HG03460 (cell line): ENCODE data around the gene KLF13.

Source experiments
- ATAC-seq: cut with Tn5 transposase; IDR thresholded peaks from one replicate; pipeline ENCODE4 v1.9.1; 2021; ENCODE audit not compliant: unreplicated experiment

Gene KLF13

DNA sequence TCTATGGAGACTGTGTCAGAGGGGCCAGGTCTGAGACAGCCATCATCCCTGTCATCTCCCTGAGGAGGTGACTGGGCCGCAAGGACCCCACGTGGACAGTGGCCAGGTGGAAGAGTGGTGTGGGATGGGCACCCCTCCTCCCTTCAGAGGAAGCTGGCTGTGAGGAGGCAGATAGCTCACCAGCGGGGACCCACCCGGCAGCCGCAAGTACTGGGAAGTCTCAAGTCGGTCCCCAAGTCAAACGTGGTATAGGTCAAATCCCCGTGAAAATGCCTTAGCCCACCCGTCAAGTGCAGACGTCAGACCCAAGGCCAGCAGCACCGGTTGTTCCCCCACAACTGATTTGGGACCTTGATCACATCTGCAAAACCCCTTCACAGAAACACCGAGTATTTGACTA lies 12.3 kb upstream of the KLF13 start:
- ATAC-seq: no peak

GRCh38 chr15:31316135-31316795 lies 10.4 kb upstream of the KLF13 start:
- ATAC-seq: no peak

DNA sequence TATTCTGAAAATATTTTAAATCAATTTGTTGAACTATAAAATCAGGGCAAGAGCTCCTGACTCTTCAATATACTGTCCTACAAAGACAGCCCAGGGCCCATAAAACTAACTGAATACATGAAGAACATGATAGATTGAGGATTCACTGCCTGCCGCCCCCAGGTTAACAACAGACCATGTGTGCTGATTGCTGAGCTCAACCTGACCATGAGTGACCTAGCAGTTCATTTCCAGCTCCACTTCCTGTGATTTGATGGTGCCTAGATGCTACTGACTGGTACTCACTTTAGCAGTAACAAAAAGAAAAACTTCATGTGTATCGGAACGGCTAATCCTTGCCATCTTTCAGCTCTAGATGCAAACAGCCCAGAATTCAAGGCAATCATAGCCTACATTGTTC lies 9.6 kb upstream of the KLF13 start:
- ATAC-seq: no peak

GRCh38 chr15:31317421-31318327 lies 9.0 kb upstream of the KLF13 start:
- no peak for ATAC-seq

GRCh38 chr15:31318429-31318828 lies 8.2 kb upstream of the KLF13 start:
- no peak for ATAC-seq

DNA sequence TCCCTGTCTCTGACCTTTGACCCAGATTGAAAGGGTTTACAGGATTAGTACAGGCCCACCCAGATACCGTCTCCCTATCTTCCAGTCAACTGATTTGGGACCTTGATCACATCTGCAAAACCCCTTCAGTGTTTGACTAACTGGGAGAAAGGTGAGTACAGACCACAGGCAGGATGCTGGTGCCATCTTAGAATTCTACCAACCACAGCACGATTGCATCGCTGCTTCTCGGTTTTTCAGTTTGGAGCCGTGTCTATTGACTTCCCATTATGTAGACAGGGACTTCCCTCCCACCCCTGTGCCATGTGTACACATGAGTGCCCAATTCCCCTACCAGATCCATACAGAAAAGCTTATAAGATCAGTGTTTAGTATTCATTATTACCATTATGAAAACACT lies 6.6 kb upstream of the KLF13 start:
- no peak for ATAC-seq

DNA sequence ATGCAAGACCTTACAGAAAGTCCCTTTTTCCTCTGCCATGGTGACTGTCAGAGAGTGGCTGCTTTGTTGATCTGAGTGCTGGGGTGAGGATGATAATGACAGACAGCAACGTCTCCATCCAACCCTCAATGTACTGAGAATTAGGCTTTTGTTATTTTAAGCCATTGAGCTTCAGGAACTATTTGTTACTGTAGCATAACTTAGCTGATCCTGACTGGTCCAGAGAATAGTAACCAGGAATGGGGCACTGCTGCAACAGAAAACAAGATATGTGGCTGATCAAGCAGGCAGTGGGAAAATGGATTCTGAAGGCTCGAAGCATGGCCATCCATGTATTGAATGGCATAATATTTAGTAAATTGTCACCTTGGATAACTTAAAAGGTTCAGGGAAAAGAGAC lies 5.2 kb upstream of the KLF13 start:
- no peak for ATAC-seq

GRCh38 chr15:31322504-31322903 lies 4.1 kb upstream of the KLF13 start:
- no peak for ATAC-seq

GRCh38 chr15:31323627-31324026 lies 3.0 kb upstream of the KLF13 start:
- no peak for ATAC-seq

DNA sequence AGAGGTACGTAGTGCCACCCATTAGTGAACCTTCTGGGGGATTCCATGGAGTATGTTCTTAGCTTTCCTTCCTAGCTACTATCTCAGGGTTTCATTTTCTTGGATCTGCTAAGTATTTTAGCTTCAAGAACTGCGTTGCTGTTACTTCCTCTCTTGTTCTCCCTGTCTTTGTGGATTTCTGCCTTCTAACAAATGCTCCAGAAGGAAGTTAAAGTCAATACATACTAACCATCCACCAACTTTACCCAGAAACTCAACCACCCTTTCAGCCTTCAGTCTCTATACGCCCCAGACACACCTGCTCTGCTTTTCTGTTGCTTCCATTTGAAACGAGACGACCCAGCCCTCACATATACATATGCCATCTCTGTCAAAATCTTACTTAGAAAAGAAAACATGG lies 2.4 kb upstream of the KLF13 start:
- no peak for ATAC-seq

DNA sequence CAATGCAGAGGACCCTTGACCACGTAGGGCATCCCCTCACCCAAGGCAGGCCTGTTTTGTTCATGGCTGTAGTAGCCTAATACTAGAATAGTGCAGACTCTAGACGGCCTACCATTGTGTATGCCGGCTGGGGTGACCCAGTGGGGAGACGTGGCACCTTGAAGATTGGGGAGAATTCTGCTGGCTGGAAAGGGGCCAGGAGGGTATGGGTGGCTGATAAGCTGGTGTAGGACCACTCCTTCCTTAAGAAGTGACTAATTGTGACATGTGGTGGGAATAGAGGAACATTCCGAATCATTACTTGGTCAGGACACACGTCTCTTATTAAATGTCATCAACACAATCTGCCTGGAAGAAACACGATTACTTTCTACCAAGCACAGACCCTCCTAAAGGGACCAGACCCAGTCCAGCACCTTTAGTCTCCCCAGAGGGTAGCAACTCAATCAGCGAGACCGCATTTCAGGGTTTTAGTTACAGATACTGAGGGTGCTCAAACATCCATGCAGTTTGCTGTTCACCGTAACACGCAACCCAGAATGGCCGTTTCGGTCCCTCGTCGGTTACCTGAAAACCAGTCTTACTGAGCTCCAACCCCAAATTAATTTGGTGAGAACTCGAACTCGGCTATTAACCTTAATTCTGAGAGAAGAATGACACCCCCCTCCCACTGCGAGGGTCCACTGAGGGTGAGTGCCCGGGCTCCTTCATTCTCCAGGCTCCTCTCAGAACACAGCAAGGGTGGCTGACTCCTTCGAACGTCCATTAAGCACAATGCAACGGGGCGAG lies 1.6 kb upstream of the KLF13 start:
- ATAC-seq: no peak

- ATAC-seq: peak; percentile 2
Observed at GRCh38 chr15:31325595-31326155, 960 bp upstream of the KLF13 start.

DNA sequence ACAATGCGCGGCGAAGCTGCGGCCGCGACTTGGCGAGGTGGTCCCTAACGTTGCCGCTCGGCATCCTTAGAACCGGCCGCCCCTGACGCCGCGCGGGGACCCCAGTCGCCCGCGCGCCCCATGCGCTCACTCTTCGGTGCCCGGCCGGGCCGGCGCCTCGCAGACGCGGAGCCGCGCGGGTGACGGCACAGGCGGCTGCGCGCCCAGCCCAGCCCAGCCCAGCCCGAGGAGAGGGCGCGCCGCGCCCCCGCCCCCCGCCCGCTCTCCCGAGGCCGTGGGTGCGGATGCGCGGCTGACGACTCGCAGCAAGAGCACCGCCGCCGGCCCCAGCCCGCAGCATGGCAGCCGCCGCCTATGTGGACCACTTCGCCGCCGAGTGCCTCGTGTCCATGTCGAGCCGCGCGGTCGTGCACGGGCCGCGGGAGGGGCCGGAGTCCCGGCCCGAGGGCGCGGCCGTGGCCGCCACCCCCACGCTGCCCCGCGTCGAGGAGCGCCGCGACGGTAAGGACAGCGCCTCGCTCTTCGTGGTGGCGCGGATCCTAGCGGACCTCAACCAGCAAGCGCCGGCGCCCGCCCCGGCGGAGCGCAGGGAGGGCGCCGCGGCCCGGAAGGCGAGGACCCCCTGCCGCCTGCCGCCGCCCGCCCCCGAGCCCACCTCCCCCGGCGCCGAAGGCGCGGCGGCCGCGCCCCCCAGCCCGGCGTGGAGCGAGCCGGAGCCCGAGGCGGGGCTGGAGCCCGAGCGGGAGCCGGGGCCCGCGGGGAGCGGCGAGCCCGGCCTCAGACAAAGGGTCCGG lies 437 bp downstream of the KLF13 start:
- peak; percentile 3 for ATAC-seq

DNA sequence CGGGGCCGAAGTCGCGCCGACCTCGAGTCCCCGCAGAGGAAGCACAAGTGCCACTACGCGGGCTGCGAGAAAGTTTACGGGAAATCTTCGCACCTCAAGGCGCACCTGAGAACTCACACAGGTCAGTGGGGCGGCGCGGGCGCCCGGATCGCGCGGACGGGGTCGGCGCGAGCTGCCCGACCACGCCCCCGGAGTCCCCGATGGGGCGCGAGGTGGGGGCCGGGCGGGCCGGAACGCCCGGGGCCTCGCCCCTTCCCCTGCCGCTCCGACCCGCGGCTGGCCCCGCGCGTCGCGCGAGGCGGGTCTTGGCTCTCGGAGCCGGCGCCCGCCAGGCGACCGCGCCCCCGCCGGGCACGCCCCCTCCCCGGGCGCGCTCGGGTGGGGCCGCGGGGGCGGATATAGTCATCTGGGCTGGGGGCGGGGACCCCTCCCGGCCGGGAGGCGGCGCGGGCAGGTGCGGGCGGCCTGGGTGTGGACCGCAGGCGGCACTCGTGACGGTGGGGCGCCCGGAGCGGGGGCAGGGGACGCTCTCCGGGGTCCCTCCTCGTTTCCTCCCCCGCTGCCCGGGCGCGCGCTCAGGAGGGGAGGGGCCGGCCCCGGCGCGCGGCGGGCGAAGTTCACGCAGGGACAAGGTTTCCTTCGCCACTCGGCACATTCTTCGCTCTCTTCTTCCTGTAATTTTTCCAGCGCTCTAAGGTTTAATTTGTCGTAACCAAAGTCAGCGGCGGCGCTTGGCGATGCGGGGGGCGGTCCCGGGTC lies 1.2 kb downstream of the KLF13 start:
- ATAC-seq: no peak

GRCh38 chr15:31328428-31328968 lies 1.9 kb downstream of the KLF13 start:
- no peak for ATAC-seq

DNA sequence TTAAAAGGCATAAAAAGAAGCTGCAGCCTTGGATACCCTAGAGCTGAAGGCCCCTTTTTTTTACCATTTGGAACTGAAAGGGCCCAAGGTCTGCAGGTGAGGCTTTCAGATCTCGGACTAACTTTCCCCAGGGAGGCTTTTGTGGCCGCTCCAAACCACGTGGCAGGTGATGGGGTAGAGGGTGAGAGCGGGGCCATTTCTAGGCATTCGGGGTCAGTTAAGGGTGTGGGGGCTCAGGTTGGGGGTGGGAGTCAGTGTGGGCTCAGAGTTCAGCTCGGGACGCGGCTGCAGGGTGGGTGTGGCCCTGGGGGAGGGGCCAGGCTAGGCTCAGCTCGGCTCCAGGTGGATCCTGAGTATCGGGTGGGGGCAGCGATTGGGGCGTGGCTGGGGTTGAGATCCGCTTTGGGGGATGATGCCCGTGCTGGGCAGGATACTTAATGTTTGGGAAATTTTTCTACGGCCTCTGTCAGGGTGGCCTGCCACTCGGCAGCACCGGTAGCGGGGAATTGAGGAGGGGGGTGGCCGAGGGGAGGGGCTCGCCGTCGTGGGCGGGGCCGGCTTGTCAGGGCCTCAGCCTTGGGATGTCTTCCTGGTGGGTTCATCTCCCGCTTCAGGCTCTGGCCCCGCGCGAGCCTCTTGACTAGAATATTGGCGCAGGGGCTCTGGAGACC lies 2.5 kb downstream of the KLF13 start:
- ATAC-seq: no peak

GRCh38 chr15:31329640-31330010 lies 3.0 kb downstream of the KLF13 start:
- no peak for ATAC-seq

DNA sequence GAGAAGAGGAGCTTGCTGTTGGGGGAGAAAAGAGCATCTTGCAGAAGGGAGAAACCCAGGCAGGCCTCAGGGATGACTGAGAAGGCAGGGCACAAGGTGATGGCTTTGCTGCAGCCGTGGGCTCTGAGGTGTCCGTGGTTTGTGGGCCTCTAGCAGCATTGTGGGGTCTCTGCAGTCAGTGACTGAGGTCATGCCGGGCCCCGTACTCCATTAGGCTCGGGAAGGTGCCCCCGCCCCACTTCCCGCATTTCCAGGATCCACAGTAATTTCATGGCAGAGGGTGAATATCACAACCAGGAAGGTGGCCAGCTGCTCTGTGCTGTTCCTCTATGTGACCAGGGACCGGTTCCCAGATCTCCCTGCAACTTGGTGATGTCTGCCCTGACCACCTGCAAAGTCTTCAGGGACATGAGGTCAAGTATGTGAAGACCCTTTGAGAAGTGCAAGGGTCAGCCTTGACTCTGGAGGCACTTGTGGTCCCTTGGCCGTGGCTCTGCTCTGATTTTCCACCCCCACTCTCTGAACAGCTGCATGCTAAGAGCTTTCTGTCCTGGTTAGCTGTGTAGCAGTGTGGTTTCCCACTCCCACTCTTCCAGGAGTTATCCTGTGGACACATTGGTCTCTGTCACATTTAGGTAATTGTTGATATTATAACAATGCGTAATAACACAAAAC lies 3.6 kb downstream of the KLF13 start:
- no peak for ATAC-seq

- ATAC-seq: no peak
Observed at GRCh38 chr15:31330836-31331235, 4.2 kb downstream of the KLF13 start.
